GM23338 (cell line): ENCODE measurements around the gene PTPRN2.

ENCODE experiments used
- CREB1 ChIP-seq: fragments of 250-450 bp; sonication (Bioruptor Pico); IDR thresholded peaks from 2 replicates; pipeline ENCODE4 v1.5.0; 2020; ENCODE audit warnings: low read depth, mild to moderate bottlenecking, moderate library complexity
- EZH2 ChIP-seq: fragments of 200-600 bp; sonication (generic); IDR thresholded peaks from one replicate; pipeline ENCODE4 v1.8.0; 2017; ENCODE audit warnings: antibody characterized with exemption, mild to moderate bottlenecking, low read depth; ENCODE audit not compliant: unreplicated experiment
- EZH2phosphoT487 ChIP-seq: fragments of 200-600 bp; sonication (generic); IDR thresholded peaks from one replicate; pipeline ENCODE4 v1.8.1; 2018; ENCODE audit warnings: antibody characterized with exemption; ENCODE audit not compliant: unreplicated experiment
- JUNB ChIP-seq: IDR thresholded peaks from one replicate; pipeline ENCODE4 v1.6.1; 2016; ENCODE audit warnings: antibody characterized with exemption; ENCODE audit not compliant: unreplicated experiment
- POLR2AphosphoS5 ChIP-seq: IDR thresholded peaks from 2 replicates; pipeline ENCODE4 v1.6.1; 2016; ENCODE audit warnings: antibody characterized with exemption, low read depth
- REST ChIP-seq: IDR thresholded peaks from one replicate; pipeline ENCODE4 v1.6.1; 2018; ENCODE audit warnings: antibody characterized with exemption; ENCODE audit not compliant: unreplicated experiment
- ZNF114 ChIP-seq: fragments of 250-450 bp; sonication (Bioruptor Pico); IDR thresholded peaks from 2 replicates; pipeline ENCODE4 v1.5.0; 2020; ENCODE audit warnings: mild to moderate bottlenecking, moderate library complexity
- ZNF331 ChIP-seq: fragments of 250-450 bp; sonication (Bioruptor Pico); IDR thresholded peaks from 2 replicates; pipeline ENCODE4 v1.5.0; 2020; ENCODE audit warnings: low read depth, mild to moderate bottlenecking, moderate library complexity
- TF ChIP-seq, protein P1 (sequence below), 2 experiments: fragments of 200-600 bp in 1 of 2; sonication (generic) in 1 of 2; conservative IDR thresholded peaks; 2 replicates each; pipeline versions ENCODE4 v1.5.1 to v1.6.1; 2016 to 2017; ENCODE audit warnings: antibody characterized with exemption in 2 of 2, low read depth in 2 of 2, mild to moderate bottlenecking in 2 of 2, moderate library complexity in 1 of 2
- TF ChIP-seq, protein P2 (sequence below): fragments of 250-450 bp; sonication (Bioruptor Pico); IDR thresholded peaks from 2 replicates; pipeline ENCODE4 v1.5.0; 2020; ENCODE audit warnings: mild to moderate bottlenecking, moderate library complexity
- TF ChIP-seq, protein P3 (sequence below): IDR thresholded peaks from 2 replicates; pipeline ENCODE4 v1.6.1; 2016; ENCODE audit warnings: antibody characterized with exemption

- TF ChIP-seq ZNF114 (CRISPR knock-in tag) (no peak), POLR2AphosphoS5 (no peak), EZH2 (no peak), ZNF331 (CRISPR knock-in tag) (no peak), REST (no peak), EZH2phosphoT487 (no peak), JUNB (no peak), CREB1 (CRISPR knock-in tag) (no peak)
- TF ChIP-seq, protein P1, sequence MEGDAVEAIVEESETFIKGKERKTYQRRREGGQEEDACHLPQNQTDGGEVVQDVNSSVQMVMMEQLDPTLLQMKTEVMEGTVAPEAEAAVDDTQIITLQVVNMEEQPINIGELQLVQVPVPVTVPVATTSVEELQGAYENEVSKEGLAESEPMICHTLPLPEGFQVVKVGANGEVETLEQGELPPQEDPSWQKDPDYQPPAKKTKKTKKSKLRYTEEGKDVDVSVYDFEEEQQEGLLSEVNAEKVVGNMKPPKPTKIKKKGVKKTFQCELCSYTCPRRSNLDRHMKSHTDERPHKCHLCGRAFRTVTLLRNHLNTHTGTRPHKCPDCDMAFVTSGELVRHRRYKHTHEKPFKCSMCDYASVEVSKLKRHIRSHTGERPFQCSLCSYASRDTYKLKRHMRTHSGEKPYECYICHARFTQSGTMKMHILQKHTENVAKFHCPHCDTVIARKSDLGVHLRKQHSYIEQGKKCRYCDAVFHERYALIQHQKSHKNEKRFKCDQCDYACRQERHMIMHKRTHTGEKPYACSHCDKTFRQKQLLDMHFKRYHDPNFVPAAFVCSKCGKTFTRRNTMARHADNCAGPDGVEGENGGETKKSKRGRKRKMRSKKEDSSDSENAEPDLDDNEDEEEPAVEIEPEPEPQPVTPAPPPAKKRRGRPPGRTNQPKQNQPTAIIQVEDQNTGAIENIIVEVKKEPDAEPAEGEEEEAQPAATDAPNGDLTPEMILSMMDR (conservative IDR thresholded peaks at IDR 0.05; ENCODE audit: low read depth in 2 of 2) = no peak
- TF ChIP-seq, protein P2, sequence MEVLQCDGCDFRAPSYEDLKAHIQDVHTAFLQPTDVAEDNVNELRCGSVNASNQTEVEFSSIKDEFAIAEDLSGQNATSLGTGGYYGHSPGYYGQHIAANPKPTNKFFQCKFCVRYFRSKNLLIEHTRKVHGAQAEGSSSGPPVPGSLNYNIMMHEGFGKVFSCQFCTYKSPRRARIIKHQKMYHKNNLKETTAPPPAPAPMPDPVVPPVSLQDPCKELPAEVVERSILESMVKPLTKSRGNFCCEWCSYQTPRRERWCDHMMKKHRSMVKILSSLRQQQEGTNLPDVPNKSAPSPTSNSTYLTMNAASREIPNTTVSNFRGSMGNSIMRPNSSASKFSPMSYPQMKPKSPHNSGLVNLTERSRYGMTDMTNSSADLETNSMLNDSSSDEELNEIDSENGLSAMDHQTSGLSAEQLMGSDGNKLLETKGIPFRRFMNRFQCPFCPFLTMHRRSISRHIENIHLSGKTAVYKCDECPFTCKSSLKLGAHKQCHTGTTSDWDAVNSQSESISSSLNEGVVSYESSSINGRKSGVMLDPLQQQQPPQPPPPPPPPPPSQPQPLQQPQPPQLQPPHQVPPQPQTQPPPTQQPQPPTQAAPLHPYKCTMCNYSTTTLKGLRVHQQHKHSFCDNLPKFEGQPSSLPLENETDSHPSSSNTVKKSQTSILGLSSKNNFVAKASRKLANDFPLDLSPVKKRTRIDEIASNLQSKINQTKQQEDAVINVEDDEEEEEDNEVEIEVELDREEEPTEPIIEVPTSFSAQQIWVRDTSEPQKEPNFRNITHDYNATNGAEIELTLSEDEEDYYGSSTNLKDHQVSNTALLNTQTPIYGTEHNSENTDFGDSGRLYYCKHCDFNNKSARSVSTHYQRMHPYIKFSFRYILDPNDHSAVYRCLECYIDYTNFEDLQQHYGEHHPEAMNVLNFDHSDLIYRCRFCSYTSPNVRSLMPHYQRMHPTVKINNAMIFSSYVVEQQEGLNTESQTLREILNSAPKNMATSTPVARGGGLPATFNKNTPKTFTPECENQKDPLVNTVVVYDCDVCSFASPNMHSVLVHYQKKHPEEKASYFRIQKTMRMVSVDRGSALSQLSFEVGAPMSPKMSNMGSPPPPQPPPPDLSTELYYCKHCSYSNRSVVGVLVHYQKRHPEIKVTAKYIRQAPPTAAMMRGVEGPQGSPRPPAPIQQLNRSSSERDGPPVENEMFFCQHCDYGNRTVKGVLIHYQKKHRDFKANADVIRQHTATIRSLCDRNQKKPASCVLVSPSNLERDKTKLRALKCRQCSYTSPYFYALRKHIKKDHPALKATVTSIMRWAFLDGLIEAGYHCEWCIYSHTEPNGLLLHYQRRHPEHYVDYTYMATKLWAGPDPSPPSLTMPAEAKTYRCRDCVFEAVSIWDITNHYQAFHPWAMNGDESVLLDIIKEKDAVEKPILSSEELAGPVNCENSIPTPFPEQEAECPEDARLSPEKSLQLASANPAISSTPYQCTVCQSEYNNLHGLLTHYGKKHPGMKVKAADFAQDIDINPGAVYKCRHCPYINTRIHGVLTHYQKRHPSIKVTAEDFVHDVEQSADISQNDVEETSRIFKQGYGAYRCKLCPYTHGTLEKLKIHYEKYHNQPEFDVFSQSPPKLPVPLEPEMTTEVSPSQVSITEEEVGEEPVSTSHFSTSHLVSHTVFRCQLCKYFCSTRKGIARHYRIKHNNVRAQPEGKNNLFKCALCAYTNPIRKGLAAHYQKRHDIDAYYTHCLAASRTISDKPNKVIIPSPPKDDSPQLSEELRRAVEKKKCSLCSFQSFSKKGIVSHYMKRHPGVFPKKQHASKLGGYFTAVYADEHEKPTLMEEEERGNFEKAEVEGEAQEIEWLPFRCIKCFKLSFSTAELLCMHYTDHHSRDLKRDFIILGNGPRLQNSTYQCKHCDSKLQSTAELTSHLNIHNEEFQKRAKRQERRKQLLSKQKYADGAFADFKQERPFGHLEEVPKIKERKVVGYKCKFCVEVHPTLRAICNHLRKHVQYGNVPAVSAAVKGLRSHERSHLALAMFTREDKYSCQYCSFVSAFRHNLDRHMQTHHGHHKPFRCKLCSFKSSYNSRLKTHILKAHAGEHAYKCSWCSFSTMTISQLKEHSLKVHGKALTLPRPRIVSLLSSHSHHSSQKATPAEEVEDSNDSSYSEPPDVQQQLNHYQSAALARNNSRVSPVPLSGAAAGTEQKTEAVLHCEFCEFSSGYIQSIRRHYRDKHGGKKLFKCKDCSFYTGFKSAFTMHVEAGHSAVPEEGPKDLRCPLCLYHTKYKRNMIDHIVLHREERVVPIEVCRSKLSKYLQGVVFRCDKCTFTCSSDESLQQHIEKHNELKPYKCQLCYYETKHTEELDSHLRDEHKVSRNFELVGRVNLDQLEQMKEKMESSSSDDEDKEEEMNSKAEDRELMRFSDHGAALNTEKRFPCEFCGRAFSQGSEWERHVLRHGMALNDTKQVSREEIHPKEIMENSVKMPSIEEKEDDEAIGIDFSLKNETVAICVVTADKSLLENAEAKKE (CRISPR knock-in tag) = no peak
- TF ChIP-seq, protein P3, sequence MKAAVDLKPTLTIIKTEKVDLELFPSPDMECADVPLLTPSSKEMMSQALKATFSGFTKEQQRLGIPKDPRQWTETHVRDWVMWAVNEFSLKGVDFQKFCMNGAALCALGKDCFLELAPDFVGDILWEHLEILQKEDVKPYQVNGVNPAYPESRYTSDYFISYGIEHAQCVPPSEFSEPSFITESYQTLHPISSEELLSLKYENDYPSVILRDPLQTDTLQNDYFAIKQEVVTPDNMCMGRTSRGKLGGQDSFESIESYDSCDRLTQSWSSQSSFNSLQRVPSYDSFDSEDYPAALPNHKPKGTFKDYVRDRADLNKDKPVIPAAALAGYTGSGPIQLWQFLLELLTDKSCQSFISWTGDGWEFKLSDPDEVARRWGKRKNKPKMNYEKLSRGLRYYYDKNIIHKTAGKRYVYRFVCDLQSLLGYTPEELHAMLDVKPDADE = no peak
Measured at GRCh38 chr7:157985636-157986035, 602.0 kb downstream of the PTPRN2 start.
